Caco-2 (cell line): ENCODE results near the gene FAM118B. TPM values are rescaled to one million over a fixed set of nuclear protein-coding genes. Genes with fewer than 3 reads are reported as not detected.

Experiments used
- BruUV-seq: library from RNA; stranded (reverse); fragments of 400-500 nt; replicated peaks from 2 replicates; lab custom pipeline; 2021; lab: Mats Ljungman, UMichigan
- CTCF ChIA-PET: fragments of 300-600 bp; sonication (Branson Sonifier 250); formaldehyde crosslinking; loops from one replicate; lab custom pipeline; 2022; ENCODE audit warnings: antibody characterized with exemption; lab: Charles Lee
- POLR2A ChIA-PET: fragments of 300-600 bp; sonication (Branson Sonifier 250); formaldehyde crosslinking; loops from one replicate; lab custom pipeline; 2022; ENCODE audit warnings: antibody characterized with exemption; lab: Charles Lee
- DNase-seq, 2 experiments: peaks; one replicate each; pipeline versions ENCODE4 v3.0.0 to v3.0.0-alpha.2; 2020 to 2022
- H3K27me3 ChIP-seq: replicated peaks from 2 replicates; pipeline ENCODE4 v1.6.0; 2011; ENCODE audit warnings: low read length; ENCODE audit not compliant: control insufficient read depth, insufficient read depth
- H3K36me3 ChIP-seq: 2 replicates; pipeline ENCODE4 v1.5.1; 2011; ENCODE audit warnings: low read length; ENCODE audit not compliant: control insufficient read depth, insufficient read depth
- H3K4me1 ChIP-seq: fragments of 250-450 bp; sonication (Bioruptor Pico); 2 replicates; pipeline ENCODE4 v1.5.1; 2020; ENCODE audit warnings: mild to moderate bottlenecking
- H3K4me3 ChIP-seq: 2 replicates; pipeline ENCODE4 v1.5.1; 2011; ENCODE audit warnings: low read depth, mild to moderate bottlenecking, control low read depth, low read length
- H3K9me3 ChIP-seq: fragments of 250-450 bp; sonication (Bioruptor Pico); 2 replicates; pipeline ENCODE4 v1.5.1; 2020; ENCODE audit warnings: mild to moderate bottlenecking, moderate library complexity
- H3K27ac Mint-ChIP-seq: one replicate; pipeline ENCODE4 v1.8.0; 2022; ENCODE audit warnings: mixed read lengths; ENCODE audit not compliant: unreplicated experiment
- H3K27me3 Mint-ChIP-seq: one replicate; pipeline ENCODE4 v1.8.0; 2022; ENCODE audit warnings: mixed read lengths; ENCODE audit not compliant: insufficient read depth, unreplicated experiment
- H3K36me3 Mint-ChIP-seq: one replicate; pipeline ENCODE4 v1.8.0; 2022; ENCODE audit warnings: mild to moderate bottlenecking, mixed read lengths; ENCODE audit not compliant: insufficient read depth, unreplicated experiment
- H3K4me1 Mint-ChIP-seq: one replicate; pipeline ENCODE4 v1.8.0; 2022; ENCODE audit warnings: low read depth, mixed read lengths; ENCODE audit not compliant: unreplicated experiment
- H3K4me3 Mint-ChIP-seq: one replicate; pipeline ENCODE4 v1.8.0; 2022; ENCODE audit warnings: mild to moderate bottlenecking, moderate library complexity, mixed read lengths; ENCODE audit not compliant: unreplicated experiment
- H3K9me3 Mint-ChIP-seq: one replicate; pipeline ENCODE4 v1.8.0; 2022; ENCODE audit warnings: mixed read lengths; ENCODE audit not compliant: unreplicated experiment
- CTCF ChIP-seq, 2 experiments: fragments of 200-600 bp in 1 of 2; IDR thresholded peaks; 1 replicate in 1 of 2; 2 replicates in 1 of 2; pipeline versions ENCODE4 v1.5.1 to v1.8.0; 2011 to 2022; ENCODE audit warnings: antibody characterized with exemption in 1 of 2, control low read depth in 1 of 2, inconsistent platforms in 1 of 2, low read depth in 1 of 2, low read length in 1 of 2, mild to moderate bottlenecking in 1 of 2, moderate library complexity in 1 of 2; ENCODE audit not compliant: insufficient read depth in 1 of 2, severe bottlenecking in 1 of 2, unreplicated experiment in 1 of 2
- intact Hi-C: fragments of 100-400 bp; cut with micrococcal nuclease; formaldehyde crosslinking; loops from one replicate; pipeline ENCODE4 v1.10.0; 2022; ENCODE audit not compliant: unreplicated experiment
- total RNA-seq: library from RNA; stranded (reverse); gene quantifications from 2 replicates; pipeline ENCODE4 v1.2.3, GENCODE V29; 2022

The FAM118B gene
- total RNA-seq, 1 experiment from 2014 or later: 36.5 TPM

GRCh38 chr11:126214441-126214840, 2.9 kb downstream of the FAM118B start:
- Mint-ChIP-seq H3K27ac (no peak overlapping the region), H3K27me3 (no peaks in the 10 kb centered on the region), H3K4me1 (peaks cover 32% of the 10 kb centered on the region), H3K36me3 (peaks cover 24% of the 10 kb centered on the region), H3K4me3 (no peak overlapping the region), H3K9me3 (no peaks in the 10 kb centered on the region)
- Histone ChIP-seq H3K27me3 (no peaks in the 10 kb centered on the region), H3K9me3 (no peaks in the 10 kb centered on the region), H3K36me3 (peaks cover 1% of the 10 kb centered on the region; the same call in 1 of the 2 replicates), H3K4me3 (no peak overlapping the region), H3K4me1 (peaks cover 11% of the 10 kb centered on the region; the same call in 1 of the 2 replicates)
- DNase-seq: no peak
- ChIA-PET CTCF (interaction anchor here (0.7 kb wide), 1 partner anchor 17 kb away, joined by 6 read pairs; no protein-coding TSS in a partner anchor), POLR2A (no interaction called here)
- intact Hi-C loops: loop anchor here (5.0 kb wide), 1 partner anchor 152 kb away; the partner anchor contains the start of gene CDON
- BruUV-seq: no TSS peak
- TF ChIP-seq CTCF (IDR thresholded peaks at IDR 0.05; ENCODE audit: insufficient read depth in 1 of 2, low read depth in 1 of 2, low read length in 1 of 2, severe bottlenecking in 1 of 2, unreplicated experiment in 1 of 2): no peak

GRCh38 chr11:126214841-126215240, 3.3 kb downstream of the FAM118B start:
- H3K9me3 Mint-ChIP-seq: no peaks in the 10 kb centered on the region
- no peak overlapping the region for H3K4me3 Mint-ChIP-seq
- no peaks in the 10 kb centered on the region for H3K27me3 ChIP-seq
- TF ChIP-seq CTCF (IDR thresholded peaks at IDR 0.05; ENCODE audit: insufficient read depth in 1 of 2, low read depth in 1 of 2, low read length in 1 of 2, severe bottlenecking in 1 of 2, unreplicated experiment in 1 of 2): no peak
- ChIA-PET CTCF (no interaction called here), POLR2A (no interaction called here)
- intact Hi-C loops: loop anchor here (5.0 kb wide), 1 partner anchor 153 kb away; the partner anchor contains the start of gene CDON
- no peaks in the 10 kb centered on the region for H3K36me3 ChIP-seq
- H3K27ac Mint-ChIP-seq: no peak overlapping the region
- H3K4me1 Mint-ChIP-seq: peaks cover 32% of the 10 kb centered on the region
- H3K27me3 Mint-ChIP-seq: no peaks in the 10 kb centered on the region
- peaks cover 11% of the 10 kb centered on the region; the same call in 1 of the 2 replicates for H3K4me1 ChIP-seq
- no peak for DNase-seq
- no peaks in the 10 kb centered on the region for H3K9me3 ChIP-seq
- H3K36me3 Mint-ChIP-seq: peaks cover 20% of the 10 kb centered on the region
- no TSS peak for BruUV-seq
- H3K4me3 ChIP-seq: no peak overlapping the region

GRCh38 chr11:126216526-126217305, 5.1 kb downstream of the FAM118B start:
- DNase-seq: no peak
- intact Hi-C loops: no loop called here
- POLR2A ChIA-PET: no interaction called here
- Histone ChIP-seq H3K36me3 (no peaks in the 10 kb centered on the region), H3K4me1 (peaks cover 3% of the 10 kb centered on the region; the same call in 1 of the 2 replicates), H3K4me3 (no peak overlapping the region), H3K27me3 (no peaks in the 10 kb centered on the region), H3K9me3 (no peaks in the 10 kb centered on the region)
- H3K4me1 Mint-ChIP-seq: peaks cover 24% of the 10 kb centered on the region
- BruUV-seq: no TSS peak
- H3K27ac Mint-ChIP-seq: no peak overlapping the region
- CTCF ChIA-PET: no interaction called here
- no peak for TF ChIP-seq CTCF (IDR thresholded peaks at IDR 0.05; ENCODE audit: insufficient read depth in 1 of 2, low read depth in 1 of 2, low read length in 1 of 2, severe bottlenecking in 1 of 2, unreplicated experiment in 1 of 2)
- H3K4me3 Mint-ChIP-seq: no peak overlapping the region
- peaks cover 7% of the 10 kb centered on the region for H3K36me3 Mint-ChIP-seq
- H3K27me3 Mint-ChIP-seq: no peaks in the 10 kb centered on the region
- H3K9me3 Mint-ChIP-seq: no peaks in the 10 kb centered on the region
